SK-MEL-5 (cell line): ENCODE measurements around the gene RNFT1. TPM values are rescaled to one million over a fixed set of nuclear protein-coding genes. Genes with fewer than 3 reads are reported as not detected.
"Not testable (repeated sequence)": the region's sequence is repeated elsewhere in the genome, so short reads cannot be mapped to it uniquely, and the experiment has no call there.

ENCODE experiments used
- DNase-seq: peaks from one replicate; pipeline ENCODE4 v3.0.0-alpha.2; 2016; ENCODE audit warnings: low read depth, low spot score
- in situ Hi-C: cut with HindIII; loops from 2 replicates; pipeline ENCODE4 v1.10.0; 2016; ENCODE audit warnings: low sequenced_read_pairs, high pct_unique_total_duplicates, low pct_unique_long_range_greater_than_20kb
- polyA plus RNA-seq, 2 experiments: library from polyadenylated mRNA; depleted of rRNA; stranded (reverse); fragments of >200 nt; gene quantifications; 2 replicates each; pipeline ENCODE4 v1.2.3, GENCODE V29; 2015
- total RNA-seq: library from RNA; depleted of rRNA; stranded (reverse); fragments of >200 nt; shearing (Covaris generic); gene quantifications from 2 replicates; pipeline ENCODE4 v1.2.3, GENCODE V29; 2014; rRNA removed

The RNFT1 gene
- total RNA-seq: 70.4 and 81.9 TPM in 2 replicates
- polyA plus RNA-seq (2015; cell fraction: cytosol; rRNA removed): 43.8 and 44.2 TPM in 2 replicates
- polyA plus RNA-seq (2015; cell fraction: nucleus; rRNA removed): 214 and 222 TPM in 2 replicates

GRCh38 chr17:59964482-59965328 is at the start of gene RNFT1:
Gene RNFT1 (minus strand): TSS chr17:59964740. CDS start chr17:59964663, 77 bp downstream.
- peak; percentile 95 for DNase-seq
- in situ Hi-C loops: no loop called here

- not testable (repeated sequence) for DNase-seq
Measured at GRCh38 chr17:60009326-60009725, 44.8 kb upstream of the RNFT1 start.

GRCh38 chr17:60008377-60008776 is 43.8 kb upstream of the RNFT1 start:
- in situ Hi-C loops, DNase-seq: not testable (repeated sequence)

More at GRCh38 chr17:60009326-60009725, 44.8 kb upstream of the RNFT1 start:
- in situ Hi-C loops: not testable (repeated sequence)

- no peak for DNase-seq
- in situ Hi-C loops: no loop called here
Measured at GRCh38 chr17:60006160-60006559, 41.6 kb upstream of the RNFT1 start.

GRCh38 chr17:60004561-60004960 is 40.0 kb upstream of the RNFT1 start:
- in situ Hi-C loops, DNase-seq: not testable (repeated sequence)

GRCh38 chr17:60002405-60002804 is 37.9 kb upstream of the RNFT1 start:
- DNase-seq, in situ Hi-C loops: not testable (repeated sequence)

GRCh38 chr17:59996608-59997007 is 32.1 kb upstream of the RNFT1 start:
- DNase-seq, in situ Hi-C loops: not testable (repeated sequence)

GRCh38 chr17:59975166-59975565 is 10.6 kb upstream of the RNFT1 start:
- in situ Hi-C loops, DNase-seq: not testable (repeated sequence)

GRCh38 chr17:59973483-59973882 is 8.9 kb upstream of the RNFT1 start:
- DNase-seq, in situ Hi-C loops: not testable (repeated sequence)

- in situ Hi-C loops: no loop called here
- DNase-seq: no peak
Measured at GRCh38 chr17:59972778-59973177, 8.2 kb upstream of the RNFT1 start.

GRCh38 chr17:59971771-59972170 is 7.2 kb upstream of the RNFT1 start:
- in situ Hi-C loops: not testable (repeated sequence)

GRCh38 chr17:59963738-59964481 is 630 bp downstream of the RNFT1 start:
- in situ Hi-C loops: no loop called here
- peak; percentile 71 for DNase-seq

More at GRCh38 chr17:59971771-59972170, 7.2 kb upstream of the RNFT1 start:
- not testable (repeated sequence) for DNase-seq

GRCh38 chr17:59962739-59963318 is 1.7 kb downstream of the RNFT1 start:
- in situ Hi-C loops: no loop called here
- DNase-seq: no peak

GRCh38 chr17:59959574-59959973 is 5.0 kb downstream of the RNFT1 start:
- in situ Hi-C loops, DNase-seq: not testable (repeated sequence)

- in situ Hi-C loops: no loop called here
- DNase-seq: no peak
Measured at GRCh38 chr17:59954856-59955255, 9.7 kb downstream of the RNFT1 start.

GRCh38 chr17:59950049-59950448 is 14.5 kb downstream of the RNFT1 start:
- DNase-seq: no peak
- in situ Hi-C loops: no loop called here

GRCh38 chr17:59947310-59947709 is 17.2 kb downstream of the RNFT1 start:
- in situ Hi-C loops, DNase-seq: not testable (repeated sequence)

- in situ Hi-C loops, DNase-seq: not testable (repeated sequence)
Measured at GRCh38 chr17:59946433-59946832, 18.1 kb downstream of the RNFT1 start.
